Measurements from ENCODE around the gene TSPO. TPM values are rescaled to one million over a fixed set of nuclear protein-coding genes. Genes with fewer than 3 reads are reported as not detected.

The TSPO gene
- total and polyA plus RNA-seq, 8 donors, result 24.2 to 79.6 (median 42.5) TPM

- Histone ChIP-seq H3K36me3 (peaks cover 0 to 11% (median 0%) of the 10 kb centered on the region in 3 donors), H3K4me3 (no peak overlapping the region), H3K27ac (peak overlapping the region in 1 of 4 donors; percentile 68), H3K9me3 (no peaks in the 10 kb centered on the region), H3K27me3 (no peaks in the 10 kb centered on the region), H3K4me1 (peaks cover 5 to 12% (median 10%) of the 10 kb centered on the region in 3 donors)
- FAIRE-seq (no peak), DNase-seq (no peak), ATAC-seq (peak in 1 of 4 donors; percentile 2)
- intact Hi-C loops (cut with DNase I), result no loop called here
- TF ChIP-seq CTCF (IDR thresholded peaks at IDR 0.05), result no peak
- 57 to 63% methylated on average over 16 of the region's 16 CpGs for WGBS, 2 donors
Observed at GRCh38 chr22:43129426-43130425, 21.6 kb upstream of the TSPO start.

- Histone ChIP-seq H3K27me3 (no peaks in the 10 kb centered on the region), H3K4me3 (no peak overlapping the region), H3K36me3 (peaks cover 0 to 23% (median 0%) of the 10 kb centered on the region in 3 donors), H3K27ac (no peak overlapping the region), H3K4me1 (peaks cover 5 to 12% (median 10%) of the 10 kb centered on the region in 3 donors), H3K9me3 (no peaks in the 10 kb centered on the region)
- no peak for TF ChIP-seq CTCF (IDR thresholded peaks at IDR 0.05)
- intact Hi-C loops (cut with DNase I), result no loop called here
- no peak for ATAC-seq
- DNase-seq, result no peak
- FAIRE-seq, result no peak
- 89 to 93% methylated on average over 17 of the region's 17 CpGs for WGBS, 2 donors
Observed at GRCh38 chr22:43131773-43132501, 19.4 kb upstream of the TSPO start.

- H3K27ac ChIP-seq, result no peak overlapping the region
- peaks cover 5 to 12% (median 10%) of the 10 kb centered on the region in 3 donors for H3K4me1 ChIP-seq
- H3K36me3 ChIP-seq, result peaks cover 0 to 38% (median 4%) of the 10 kb centered on the region in 3 donors
- no peaks in the 10 kb centered on the region for H3K9me3 ChIP-seq
- no peaks in the 10 kb centered on the region for H3K27me3 ChIP-seq
- intact Hi-C loops (cut with DNase I), result no loop called here
- no peak for FAIRE-seq
- no peak for ATAC-seq
- no peak for TF ChIP-seq CTCF (IDR thresholded peaks at IDR 0.05)
- DNase-seq, result no peak
- no peak overlapping the region for H3K4me3 ChIP-seq
- 89 to 91% methylated on average over 9 of the region's 9 CpGs for WGBS, 2 donors
Observed at GRCh38 chr22:43133401-43133800, 18.0 kb upstream of the TSPO start.

GRCh38 chr22:43134553-43134952 is 16.8 kb upstream of the TSPO start:
- no peak overlapping the region for H3K27ac ChIP-seq
- H3K9me3 ChIP-seq, result no peaks in the 10 kb centered on the region
- no peaks in the 10 kb centered on the region for H3K27me3 ChIP-seq
- WGBS, 2 donors, result 98 to 99% methylated on average over 4 of the region's 4 CpGs
- no peak for ATAC-seq
- peaks cover 2 to 3% (median 2%) of the 10 kb centered on the region in 3 donors for H3K4me1 ChIP-seq
- peaks cover 0 to 44% (median 4%) of the 10 kb centered on the region in 3 donors for H3K36me3 ChIP-seq
- TF ChIP-seq CTCF (IDR thresholded peaks at IDR 0.05), result no peak
- no peak overlapping the region for H3K4me3 ChIP-seq
- intact Hi-C loops (cut with DNase I), result no loop called here
- no peak for DNase-seq
- FAIRE-seq, result no peak

All from pancreas (tissue), 10 donors.